Activated naive CD4-positive, alpha-beta T cell (primary cell): ENCODE results near the gene APOB.
"Not testable (repeated sequence)": the region's sequence is repeated elsewhere in the genome, so short reads cannot be mapped to it uniquely, and the experiment has no call there.

Experiments
- DNase-seq, 4 experiments: peaks; one replicate each; lab custom pipeline; 2025; lab: John Stamatoyannopoulos, UW

Gene APOB

GRCh38 chr2:21033237-21034155, 10.4 kb downstream of the APOB start:
- DNase-seq = no peak

- no peak for DNase-seq
These were observed 11.3 kb downstream of the APOB start for GRCh38 chr2:21032338-21033236.

GRCh38 chr2:21030983-21031968, 12.6 kb downstream of the APOB start:
- DNase-seq = no peak

GRCh38 chr2:21029519-21029918, 14.4 kb downstream of the APOB start:
- no peak for DNase-seq

- not testable (repeated sequence) for DNase-seq
These were observed 14.9 kb downstream of the APOB start for GRCh38 chr2:21028951-21029350.

- DNase-seq = no peak
These were observed 15.6 kb downstream of the APOB start for GRCh38 chr2:21028021-21028947.

GRCh38 chr2:21026479-21027282, 17.2 kb downstream of the APOB start:
- no peak for DNase-seq

GRCh38 chr2:21025690-21026478, 18.0 kb downstream of the APOB start:
- no peak for DNase-seq

- no peak for DNase-seq
These were observed 19.0 kb downstream of the APOB start for GRCh38 chr2:21024722-21025389.

- DNase-seq = no peak
These were observed 19.7 kb downstream of the APOB start for GRCh38 chr2:21024198-21024597.

- DNase-seq = no peak
These were observed 20.3 kb downstream of the APOB start for GRCh38 chr2:21023419-21024181.

- DNase-seq = no peak
These were observed 21.0 kb downstream of the APOB start for GRCh38 chr2:21022792-21023367.

- no peak for DNase-seq
These were observed 22.4 kb downstream of the APOB start for GRCh38 chr2:21021430-21021829.

GRCh38 chr2:21020668-21021288, 23.1 kb downstream of the APOB start:
- DNase-seq = no peak

GRCh38 chr2:21020031-21020667, 23.7 kb downstream of the APOB start:
- DNase-seq = no peak

- no peak for DNase-seq
These were observed 24.2 kb downstream of the APOB start for GRCh38 chr2:21019678-21020021.
